GM19099 (cell line): ENCODE measurements around the gene XPR1.

ENCODE experiments used
- POLR2A ChIP-seq: IDR thresholded peaks from 3 replicates; pipeline ENCODE4 v1.6.1; 2011; ENCODE audit warnings: low read depth; ENCODE audit not compliant: insufficient read length; ENCODE audit errors: extremely low read depth

Gene XPR1

DNA sequence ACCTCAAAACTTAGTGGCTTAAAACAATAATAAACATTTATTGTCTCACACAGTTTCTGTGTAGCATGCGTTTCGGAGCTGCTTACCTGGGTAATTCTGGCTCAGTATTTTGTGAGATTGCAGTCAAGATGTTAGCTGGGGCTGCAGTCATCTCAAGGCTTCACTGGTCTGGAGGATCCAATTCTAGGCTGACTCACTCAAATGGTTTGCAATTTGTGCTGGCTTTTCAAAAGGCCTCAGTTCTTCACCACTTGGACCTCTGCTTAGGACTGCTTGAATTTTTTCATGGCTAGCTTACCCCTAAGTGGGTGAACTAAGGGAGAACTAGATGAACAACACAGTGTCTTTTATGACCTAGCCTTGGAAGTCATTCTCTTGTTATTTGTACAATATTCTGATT lies 21.0 kb downstream of the XPR1 start:
- TF ChIP-seq POLR2A: no peak

DNA sequence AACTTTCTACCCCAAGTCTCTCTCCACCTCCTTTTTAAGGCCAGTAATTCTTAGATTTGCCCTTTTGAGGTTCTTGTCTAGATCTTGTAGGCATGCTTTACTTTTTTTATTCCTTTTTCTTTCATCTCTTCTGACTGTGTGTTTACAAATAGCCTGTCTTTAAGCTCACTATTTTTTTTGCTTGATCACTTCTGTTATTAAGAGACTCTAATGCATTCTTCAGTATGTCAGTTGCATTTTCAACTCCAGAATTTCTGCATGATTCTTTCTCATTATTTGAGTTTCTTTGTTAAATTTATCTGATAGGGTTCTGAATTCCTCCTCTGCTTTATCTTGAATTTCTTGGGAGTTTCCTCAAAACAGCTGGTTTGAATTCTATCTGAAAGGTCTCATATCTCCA lies 30.9 kb downstream of the XPR1 start:
- TF ChIP-seq POLR2A: no peak

DNA sequence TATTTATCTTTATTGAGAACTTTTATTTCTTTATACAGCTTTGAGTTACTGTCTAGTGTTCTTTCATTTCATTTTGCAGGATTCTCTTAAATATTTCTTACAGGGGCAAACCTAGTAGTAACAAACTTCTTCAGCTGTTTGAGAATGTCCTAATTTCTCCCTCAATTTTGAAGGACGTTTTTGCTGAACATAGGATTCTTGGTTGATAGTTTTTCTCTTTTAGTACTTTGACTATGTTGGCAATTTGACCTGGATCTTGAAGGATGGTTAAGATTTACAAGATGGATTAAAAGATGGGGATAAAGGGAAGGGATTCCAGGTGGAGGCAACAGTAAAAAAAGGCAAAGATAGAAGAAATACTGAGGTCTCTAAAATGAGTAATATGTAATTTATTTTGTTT lies 38.9 kb downstream of the XPR1 start:
- no peak for TF ChIP-seq POLR2A

DNA sequence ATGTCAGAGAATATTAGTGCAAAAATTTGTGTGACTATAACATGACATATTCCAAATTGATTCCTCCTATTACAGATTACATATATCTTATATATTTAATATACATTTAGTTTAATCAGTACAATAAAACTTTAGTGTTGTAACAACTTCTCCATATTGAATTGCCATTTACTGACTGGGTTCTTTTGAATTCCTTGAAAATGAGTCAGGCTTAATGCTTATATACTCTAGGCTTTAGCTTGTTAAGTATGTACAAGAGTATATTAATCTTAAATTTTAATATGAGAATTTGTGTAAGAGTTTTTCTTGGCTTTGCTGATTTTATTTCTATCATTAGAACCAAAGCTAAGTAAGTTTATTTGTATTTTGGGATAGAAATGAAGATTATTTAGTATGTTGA lies 40.3 kb downstream of the XPR1 start:
- no peak for TF ChIP-seq POLR2A

DNA sequence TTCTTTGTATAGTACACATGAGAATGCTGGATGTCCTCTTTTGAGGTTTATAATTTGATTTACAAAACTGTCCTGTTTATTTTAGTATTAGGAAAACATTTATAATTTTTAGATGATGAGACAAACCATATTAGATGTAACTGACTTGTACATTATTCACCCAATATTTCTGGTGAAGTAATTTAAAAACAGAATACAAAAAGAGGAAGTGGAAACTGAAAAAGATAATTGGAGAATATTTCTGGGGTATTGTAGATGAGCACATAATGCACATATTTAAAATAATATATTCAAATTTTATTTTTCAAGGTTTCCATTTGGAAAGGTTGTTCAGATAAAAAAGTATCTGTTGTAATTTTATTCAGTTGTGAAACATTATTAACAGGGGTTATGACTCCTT lies 40.7 kb downstream of the XPR1 start:
- TF ChIP-seq POLR2A: no peak

DNA sequence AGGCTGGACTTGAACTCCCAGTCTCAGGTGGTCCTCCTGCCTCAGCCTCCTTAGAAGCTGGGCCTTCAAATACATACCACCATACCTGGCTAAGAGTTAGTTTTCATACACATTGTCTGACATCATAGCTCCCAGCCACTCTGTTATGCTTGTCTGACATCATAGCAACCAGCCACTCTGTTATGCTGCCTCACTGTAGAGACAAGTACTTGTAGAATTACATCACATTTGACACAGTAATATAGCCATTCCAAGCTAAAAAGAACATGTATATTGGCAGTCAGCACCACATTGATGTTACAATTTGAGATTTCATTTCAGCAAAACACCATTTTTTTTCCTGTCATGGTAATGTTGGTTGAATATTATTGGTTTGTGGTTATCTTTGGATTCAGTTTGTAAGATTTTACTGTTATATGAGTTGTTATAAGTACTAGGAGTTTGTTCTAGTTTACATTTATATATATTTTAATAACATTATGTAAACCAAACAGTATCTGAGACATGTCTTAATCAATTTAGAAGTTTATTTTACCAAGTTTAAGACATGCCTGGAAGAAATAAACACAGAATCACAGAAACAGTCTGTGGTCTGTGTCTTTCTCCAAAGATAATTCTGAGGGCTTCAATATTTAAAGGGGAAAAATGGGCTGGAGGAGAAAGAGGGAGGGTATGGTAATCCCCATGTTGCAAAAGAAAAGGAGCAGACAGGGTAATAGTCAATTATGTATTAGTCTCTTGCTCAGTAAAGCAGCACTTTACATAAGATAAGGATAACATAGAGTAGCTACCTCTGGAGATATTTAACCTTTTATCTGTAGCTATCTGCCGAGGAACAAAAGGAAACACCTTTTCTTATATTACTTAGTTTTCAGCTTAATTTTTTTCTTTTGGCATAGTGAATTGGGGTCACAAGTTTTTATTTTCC lies 43.0 kb downstream of the XPR1 start:
- TF ChIP-seq POLR2A: no peak

DNA sequence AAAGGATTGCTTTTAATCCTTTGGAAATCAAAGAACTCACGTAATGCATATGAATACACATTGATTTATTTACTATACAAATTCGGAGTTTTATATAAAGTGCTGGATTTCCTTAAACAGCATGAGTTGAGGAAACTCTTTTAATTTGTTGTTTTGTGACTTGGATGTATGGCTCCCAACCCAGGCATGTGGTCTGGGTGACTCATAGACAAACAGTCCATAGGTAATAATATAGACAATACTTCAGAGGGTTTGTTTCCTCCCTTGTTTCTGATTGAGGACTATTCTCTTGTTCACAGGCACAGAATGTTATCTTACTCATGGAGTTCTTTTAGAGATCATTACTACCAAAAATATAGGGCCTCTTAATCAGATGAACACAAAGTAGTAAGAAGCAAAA lies 43.8 kb downstream of the XPR1 start:
- no peak for TF ChIP-seq POLR2A

DNA sequence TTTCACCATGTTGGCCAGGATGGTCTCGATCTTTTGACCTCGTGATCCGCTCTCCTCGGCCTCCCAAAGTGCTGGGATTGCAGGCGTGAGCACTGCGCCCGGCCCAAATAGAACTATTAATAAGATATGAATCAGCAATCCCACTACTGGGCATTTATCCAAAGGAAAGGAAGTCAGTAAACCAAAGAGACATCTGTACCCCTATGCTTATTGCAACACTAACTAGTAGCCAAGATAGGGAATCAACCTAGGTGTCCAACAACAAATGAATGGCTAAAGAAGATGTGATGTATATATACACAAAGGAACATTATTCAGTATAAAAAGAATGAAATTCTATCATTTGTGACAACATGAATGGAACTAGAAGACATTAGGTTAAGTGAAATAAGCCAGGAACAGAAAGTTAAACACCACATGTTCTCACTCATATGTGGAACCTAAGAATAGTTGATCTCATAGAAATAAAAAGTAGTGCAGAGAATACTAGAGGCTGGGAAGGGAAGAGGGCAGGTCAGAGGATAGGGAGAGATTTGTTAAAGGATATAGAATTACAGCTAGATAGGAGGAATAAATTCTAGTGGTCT lies 48.8 kb downstream of the XPR1 start:
- TF ChIP-seq POLR2A: no peak

DNA sequence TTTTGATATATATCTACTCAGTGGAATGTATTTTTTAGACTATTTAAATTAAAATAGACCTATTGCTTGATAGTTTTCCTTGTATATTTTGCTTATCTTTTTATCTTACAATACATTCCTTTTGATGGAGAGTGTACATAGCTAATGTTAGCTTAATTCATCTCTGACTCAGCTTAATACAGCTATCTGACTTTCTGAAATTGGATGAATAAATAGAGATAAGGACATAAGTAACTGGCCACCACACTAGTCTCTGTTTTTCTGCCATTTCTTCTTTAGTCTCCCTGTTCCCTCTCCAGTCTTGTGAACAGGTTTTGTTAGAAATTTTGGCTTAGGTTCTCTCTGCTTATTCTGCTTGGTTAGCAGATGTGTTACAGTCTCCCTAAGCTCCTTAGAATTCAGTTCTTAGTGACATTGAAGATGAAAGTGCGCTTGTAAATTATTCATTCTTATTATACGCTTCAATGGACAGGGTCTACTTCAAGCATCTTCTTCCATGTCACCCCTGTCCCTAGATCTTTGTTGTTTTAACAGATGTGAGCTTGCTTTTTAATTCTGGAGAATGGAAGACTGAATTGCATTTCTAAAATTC lies 59.6 kb downstream of the XPR1 start:
- no peak for TF ChIP-seq POLR2A

DNA sequence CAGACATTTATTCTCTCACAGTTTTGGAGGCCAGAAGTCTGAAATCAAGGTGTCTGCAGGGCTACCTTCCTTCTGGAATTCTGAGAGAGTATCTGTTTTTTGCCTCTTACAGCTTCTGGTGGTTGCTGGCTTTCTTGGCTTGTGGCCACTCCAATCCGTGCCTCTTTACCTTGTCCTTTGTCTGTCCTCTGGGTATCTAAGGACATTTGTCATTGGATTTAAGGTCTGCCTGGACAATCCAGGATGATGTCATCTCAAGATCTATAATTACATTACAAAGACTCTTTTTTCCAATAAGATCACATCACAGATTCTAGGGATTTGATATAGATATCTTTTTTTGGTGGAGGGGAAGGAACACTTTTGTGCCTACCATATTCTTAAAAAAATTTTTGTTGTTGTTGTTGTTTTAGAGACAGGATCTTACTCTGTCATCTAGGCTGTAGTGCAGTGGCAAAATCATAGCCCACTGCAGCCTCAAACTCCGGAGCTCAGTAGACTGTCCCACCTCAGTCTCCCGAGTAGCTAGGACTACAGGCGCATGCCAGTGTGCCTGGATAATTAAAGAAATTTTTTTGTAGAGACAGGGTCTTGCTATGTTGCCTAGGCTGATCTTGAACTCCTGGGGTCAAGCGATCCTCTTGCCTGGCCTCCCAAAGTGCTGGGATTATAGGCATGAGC lies 61.9 kb downstream of the XPR1 start:
- TF ChIP-seq POLR2A: no peak

DNA sequence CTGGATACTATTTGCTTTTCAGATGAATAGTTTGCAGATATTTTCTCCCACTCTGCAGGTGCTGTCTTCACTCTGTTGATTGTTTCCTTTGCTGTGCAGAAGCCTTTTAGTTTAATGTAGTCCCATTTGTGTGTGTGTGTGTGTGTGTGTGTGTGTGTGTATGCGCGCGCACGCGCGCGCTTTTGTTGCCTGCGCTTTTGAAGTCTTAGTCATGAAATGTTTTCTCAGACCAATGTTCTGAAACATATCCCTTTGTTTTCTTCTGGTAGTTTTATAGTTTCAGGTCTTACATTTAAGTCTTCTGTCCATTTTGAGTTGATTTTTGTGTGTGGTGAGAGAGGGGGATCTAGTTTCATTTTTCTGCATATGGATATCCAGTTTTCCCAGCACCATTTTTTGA lies 63.5 kb downstream of the XPR1 start:
- no peak for TF ChIP-seq POLR2A

DNA sequence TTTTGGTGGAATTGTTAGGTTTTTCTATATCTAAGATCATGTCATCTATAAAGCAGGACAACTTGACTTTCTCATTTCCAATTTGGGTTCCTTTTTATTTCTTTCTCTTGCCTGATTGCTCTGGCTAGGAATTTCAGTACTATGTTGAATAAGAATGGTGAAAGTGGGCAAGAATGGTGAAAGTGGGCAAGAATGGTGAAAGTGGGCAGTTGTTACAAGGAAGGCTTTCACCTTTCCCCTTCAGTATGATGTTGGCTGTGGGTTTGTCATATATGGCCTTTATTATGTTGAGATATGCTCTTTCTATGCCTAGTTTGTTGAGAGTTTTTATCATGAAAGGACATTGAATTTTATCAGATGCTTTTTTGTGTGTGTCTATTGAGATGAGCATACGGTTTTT lies 64.5 kb downstream of the XPR1 start:
- TF ChIP-seq POLR2A: no peak

DNA sequence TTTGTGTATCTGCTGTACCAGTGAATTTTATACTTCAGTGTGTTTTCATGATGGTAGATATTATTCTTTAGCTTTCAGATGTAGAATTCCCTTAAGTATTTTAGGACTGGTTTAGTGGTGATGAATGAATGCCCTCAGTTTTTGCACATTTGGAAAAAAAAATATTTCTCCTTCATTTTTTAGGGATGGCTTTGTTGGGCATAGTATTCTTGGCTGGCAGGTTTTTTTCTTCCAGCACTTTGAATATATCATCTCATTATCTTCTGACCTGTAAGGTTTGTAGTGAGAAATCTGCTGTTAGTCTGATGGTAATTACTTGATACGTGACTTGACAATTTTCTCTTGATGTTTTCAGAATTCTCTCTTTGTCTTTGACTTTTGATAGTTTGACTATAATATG lies 66.8 kb downstream of the XPR1 start:
- TF ChIP-seq POLR2A: no peak

DNA sequence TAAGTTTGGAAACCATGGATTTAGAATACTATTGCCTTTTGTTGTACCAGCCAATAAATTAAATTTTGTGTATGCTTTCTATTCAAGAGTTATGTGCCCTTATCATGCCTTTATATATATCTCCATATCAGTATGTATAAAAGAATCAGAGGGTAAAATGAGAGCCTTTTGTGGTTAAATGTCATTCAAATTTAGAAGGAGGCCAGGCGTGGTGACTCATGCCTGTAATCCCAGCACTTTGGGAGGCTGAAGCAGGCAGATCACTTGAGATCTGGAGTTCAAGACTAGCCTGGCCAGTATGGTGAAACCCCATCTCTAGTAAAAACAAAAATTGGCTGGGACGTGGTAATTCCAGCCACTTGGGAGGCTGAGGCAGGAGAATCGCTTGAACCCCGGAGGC lies 88.9 kb downstream of the XPR1 start:
- TF ChIP-seq POLR2A: no peak

DNA sequence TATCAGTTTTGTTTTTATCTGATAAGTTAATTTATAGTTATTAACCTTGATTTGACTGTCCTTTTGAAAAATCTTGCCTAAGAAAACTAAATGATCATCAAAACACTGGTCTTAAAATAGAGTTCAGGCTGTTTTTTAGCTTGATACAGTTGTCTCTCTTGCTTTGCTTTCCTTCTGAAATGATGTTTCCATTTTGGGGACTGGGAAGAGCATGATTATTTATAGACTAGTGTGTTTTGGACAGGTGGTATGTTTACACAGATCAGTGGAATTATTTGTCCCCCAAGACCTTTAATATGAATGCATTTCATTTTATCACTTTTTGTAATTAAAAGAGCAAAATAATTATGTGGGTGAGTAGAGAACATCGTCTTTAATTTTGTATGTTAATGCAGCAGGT lies 90.8 kb downstream of the XPR1 start:
- no peak for TF ChIP-seq POLR2A
